GM12891 (cell line): ENCODE measurements around the gene ARRDC4.

Experiments
- PAX5 ChIP-seq: IDR thresholded peaks from 2 replicates; pipeline ENCODE4 v1.6.1; 2011; ENCODE audit warnings: low read length, moderate library complexity, mild to moderate bottlenecking; ENCODE audit not compliant: insufficient read depth, severe bottlenecking
- POLR2A ChIP-seq: IDR thresholded peaks from 2 replicates; pipeline ENCODE4 v1.6.1; 2011; ENCODE audit warnings: low read depth, low read length, control low read depth
- POLR2AphosphoS5 ChIP-seq: IDR thresholded peaks from 2 replicates; pipeline ENCODE4 v1.6.1; 2011; ENCODE audit warnings: low read depth, low read length, control low read depth
- POU2F2 ChIP-seq: IDR thresholded peaks from 2 replicates; pipeline ENCODE4 v1.6.1; 2011; ENCODE audit warnings: low read depth, mild to moderate bottlenecking, control low read depth, low read length, moderate library complexity
- SPI1 ChIP-seq: IDR thresholded peaks from 2 replicates; pipeline ENCODE4 v1.6.1; 2011; ENCODE audit warnings: low read depth, low read length, control low read depth
- TAF1 ChIP-seq: IDR thresholded peaks from 2 replicates; pipeline ENCODE4 v1.6.1; 2011; ENCODE audit warnings: low read depth, low read length, control low read depth

DNA sequence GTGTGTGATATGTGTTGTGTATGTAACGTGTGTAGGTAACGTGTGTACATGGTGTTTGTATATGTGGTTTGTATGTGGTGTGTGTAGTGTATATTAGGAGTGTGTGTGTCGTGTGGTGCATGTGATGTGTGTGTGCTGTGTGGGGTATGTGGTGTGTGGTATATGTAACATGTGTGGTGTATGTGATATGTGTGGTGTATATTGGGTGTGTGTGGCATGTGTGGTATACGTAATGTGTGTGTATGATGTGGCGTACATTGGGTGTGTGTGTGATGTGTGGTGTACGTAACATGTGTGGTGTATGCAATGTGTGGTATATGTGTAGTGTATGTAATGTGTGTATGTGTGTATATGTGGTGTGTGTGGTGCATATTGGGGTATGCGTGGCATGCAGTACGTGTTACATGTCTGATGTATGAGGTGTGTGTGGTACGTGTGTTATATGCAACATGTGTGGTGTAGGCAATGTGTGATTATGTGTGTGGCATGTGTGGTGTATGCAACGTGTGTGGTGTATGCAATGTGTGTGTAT, 41.2 kb downstream of the ARRDC4 start:
- TF ChIP-seq POU2F2 (no peak), POLR2A (no peak), PAX5 (no peak), POLR2AphosphoS5 (no peak), TAF1 (no peak), SPI1 (no peak)
